ENCODE results near the gene RXYLT1.

GRCh38 chr12:63836046-63836445, 56.3 kb downstream of the RXYLT1 start:
- TF ChIP-seq SIN3A (IDR thresholded peaks at IDR 0.05; ENCODE audit: borderline replicate concordance, insufficient read depth, low read length) (no peak), POLR2AphosphoS5 (IDR thresholded peaks at IDR 0.05; ENCODE audit: low read depth, low read length) (no peak)

All from PFSK-1 (cell line).